IPS DF 19.7 (cell line): ENCODE measurements around the gene PLPP7.
"Not testable (repeated sequence)": the region's sequence is repeated elsewhere in the genome, so short reads cannot be mapped to it uniquely, and the experiment has no call there.

ENCODE experiments used
- DNase-seq: peaks from one replicate; pipeline ENCODE4 v3.0.0-alpha.2; 2013; ENCODE audit warnings: low read depth, low spot score

PLPP7 gene

DNA sequence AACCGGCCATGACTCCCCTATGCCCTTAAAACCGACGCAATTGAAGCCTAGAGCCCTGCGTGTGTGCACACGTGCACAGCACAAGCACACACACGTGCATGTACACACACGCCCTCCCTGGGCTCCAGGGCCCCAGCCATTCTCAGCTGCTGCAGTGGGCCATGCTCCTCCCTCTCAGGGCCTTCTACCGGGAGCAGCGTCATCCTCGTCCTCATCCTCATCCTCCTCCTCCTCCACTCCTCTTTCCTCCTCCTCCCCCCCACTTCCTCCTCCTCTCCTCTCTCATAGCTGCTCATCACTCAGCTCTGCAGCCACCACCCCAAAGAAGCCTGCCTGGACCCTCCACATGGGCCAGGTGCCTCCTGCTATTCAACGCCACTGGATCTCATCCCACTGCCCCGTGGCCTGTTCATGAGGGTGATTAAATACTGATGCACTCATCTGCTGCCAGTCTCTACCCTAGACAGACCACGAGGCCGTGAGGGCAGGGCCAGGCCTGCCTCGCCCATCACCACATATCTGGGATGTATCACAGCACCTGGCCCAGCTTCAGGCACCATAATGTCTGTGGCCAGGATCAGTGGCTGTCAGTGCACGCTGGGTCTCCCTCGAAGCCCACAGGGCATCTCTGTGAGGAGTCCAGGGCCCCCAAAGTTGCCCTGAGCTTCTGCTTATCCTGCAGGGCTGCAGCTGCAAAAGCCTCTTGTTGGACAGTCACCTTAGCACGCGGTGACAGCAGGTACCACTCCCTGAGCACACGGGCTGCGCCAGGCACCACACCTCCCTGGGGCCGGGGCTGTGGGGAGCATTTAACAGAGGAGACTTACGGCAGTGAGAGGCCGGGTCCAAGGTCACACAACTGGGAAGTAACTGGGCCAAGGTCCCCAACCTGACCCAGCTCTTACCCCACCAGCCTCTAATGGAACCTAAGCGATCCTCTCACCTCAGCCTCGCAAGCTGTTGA is 23.0 kb upstream of the PLPP7 start:
- DNase-seq: no peak

DNA sequence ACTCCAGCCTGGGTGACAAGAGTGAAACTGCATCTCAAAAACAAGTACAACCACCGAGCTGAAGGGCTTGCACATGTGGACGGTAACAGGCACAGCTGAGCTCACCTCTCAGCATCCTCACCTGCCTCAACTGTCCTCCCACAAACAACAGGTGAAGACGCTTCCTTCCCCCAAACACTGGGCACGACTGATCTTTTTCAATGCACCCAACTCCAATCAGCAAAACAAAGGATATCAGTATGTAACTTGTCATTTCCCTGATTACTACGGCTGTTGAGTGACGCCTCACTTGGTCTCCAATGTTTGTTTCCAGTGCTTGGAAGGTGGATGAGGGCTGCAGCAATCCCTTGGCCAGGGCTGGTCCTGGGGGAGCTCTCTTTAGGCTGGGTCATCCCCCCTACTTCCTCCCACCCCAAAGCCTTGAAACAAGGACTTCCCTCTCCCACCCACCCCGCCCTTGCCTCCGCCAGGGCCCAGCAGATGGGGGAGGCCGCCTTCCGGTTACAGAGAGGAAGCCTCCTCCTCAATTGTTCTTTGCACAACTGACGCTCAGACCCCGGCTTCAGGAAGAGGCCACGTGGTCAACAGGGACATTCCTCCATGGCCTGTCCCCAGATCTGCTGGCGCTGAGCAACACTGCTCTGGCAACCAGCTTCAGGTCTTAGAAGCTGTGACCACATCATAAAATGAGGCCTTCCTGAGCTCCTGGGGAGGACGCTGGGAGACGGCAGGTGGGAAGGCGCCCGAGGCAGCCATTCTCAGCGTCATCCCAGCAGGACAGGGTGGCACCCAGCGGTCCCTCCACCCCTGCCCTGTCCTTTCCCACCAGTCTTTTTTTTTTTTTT is 19.1 kb upstream of the PLPP7 start:
- DNase-seq: no peak

GRCh38 chr9:131271016-131271273 is 18.6 kb upstream of the PLPP7 start:
- DNase-seq: not testable (repeated sequence)

GRCh38 chr9:131271506-131271931 is 18.0 kb upstream of the PLPP7 start:
- DNase-seq: no peak

DNA sequence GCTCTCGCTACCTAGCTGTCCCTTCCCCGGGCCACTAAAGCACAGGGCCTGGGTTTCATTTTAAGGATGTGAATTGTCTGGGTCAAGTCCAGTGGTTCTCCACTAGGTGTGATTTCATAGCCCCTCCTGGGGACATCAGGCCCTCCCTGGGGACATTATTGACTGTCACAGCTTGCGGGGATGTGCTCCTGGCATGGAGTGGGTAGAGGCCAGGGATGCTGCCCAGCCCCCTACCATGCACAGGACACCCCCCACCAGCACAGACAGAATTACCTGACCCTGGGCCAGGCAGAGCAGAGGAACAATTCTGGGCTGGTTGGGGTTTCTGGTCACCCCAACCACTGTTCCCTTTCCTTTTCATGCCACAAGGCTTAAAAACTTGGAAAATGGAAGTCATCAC is 17.3 kb upstream of the PLPP7 start:
- no peak for DNase-seq

GRCh38 chr9:131273146-131273855 is 16.2 kb upstream of the PLPP7 start:
- no peak for DNase-seq

DNA sequence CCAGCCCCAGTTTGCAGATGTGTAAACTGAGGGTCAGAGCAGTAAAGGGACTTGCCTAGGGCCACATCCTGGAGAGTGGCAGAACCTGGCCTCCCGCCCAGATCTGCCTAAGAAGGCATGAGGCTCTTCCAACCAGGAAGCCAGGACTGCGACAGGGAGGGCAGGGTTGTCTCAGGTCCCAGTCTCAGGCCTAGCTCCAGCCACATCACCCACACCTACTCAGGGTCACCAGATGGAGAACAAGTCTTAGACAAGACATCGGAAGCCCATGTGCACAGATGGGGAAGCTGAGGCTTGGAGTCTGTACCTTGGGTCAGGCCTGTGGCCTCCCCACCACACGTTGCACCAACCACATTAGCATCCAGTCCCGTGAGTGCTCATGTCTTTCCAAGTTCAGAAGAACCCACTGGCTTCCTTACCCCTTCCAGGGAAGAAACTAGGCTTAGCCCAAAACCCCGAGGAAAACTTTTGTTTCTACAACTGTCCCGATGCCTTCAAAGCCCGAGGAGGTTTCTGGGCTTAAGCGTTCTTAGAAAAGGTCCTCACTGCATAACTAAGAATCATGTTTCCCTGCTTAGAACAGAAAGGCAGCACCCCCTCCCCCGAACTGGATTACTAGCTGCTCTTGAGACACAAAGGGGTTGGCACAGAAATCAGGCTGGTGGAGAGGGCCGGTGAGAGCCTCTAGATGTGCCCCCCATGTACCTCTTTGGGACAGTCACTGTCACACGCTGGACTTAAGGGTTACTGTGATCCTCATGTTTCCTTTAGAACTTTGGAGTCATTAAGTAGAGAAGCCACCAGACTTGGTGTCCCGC is 15.5 kb upstream of the PLPP7 start:
- no peak for DNase-seq

DNA sequence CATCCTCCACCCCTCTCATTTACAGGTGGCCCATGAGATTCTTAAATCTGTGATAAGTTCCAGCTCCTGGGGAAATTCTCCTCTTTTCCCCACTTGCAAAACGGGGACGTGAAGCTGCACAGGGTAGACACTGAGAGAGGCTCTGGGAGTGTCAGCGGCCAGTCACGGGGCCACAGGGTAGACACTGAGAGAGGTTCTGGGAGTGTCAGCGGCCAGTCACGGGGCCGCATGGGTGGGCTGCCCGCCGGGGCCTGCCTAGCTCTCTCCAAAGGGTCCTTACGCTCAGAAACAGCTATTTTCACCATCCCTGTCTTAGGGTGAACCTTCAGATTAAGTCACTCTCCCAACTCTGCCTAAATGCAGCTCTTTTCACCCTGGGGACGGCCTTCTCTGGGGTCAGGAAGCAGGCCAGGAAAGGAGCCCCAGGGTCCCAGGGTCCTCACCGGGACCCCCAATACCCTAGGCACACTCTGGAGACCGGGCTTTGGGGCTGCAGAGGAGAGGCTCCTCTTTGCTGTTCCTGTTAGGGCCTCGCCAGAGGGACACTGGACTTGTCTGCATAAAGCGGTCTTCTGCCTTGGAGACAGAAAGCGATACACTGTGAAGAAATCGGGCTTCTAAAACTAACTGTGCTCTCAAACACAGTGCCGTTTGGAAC is 14.7 kb upstream of the PLPP7 start:
- no peak for DNase-seq

GRCh38 chr9:131275332-131276093 is 14.0 kb upstream of the PLPP7 start:
- DNase-seq: no peak

- DNase-seq: no peak
Observed at GRCh38 chr9:131276094-131276888, 13.2 kb upstream of the PLPP7 start, which contains the start of gene FAM78A. Gene FAM78A (minus strand): TSS chr9:131276510. CDS start chr9:131276179, 331 bp downstream.

GRCh38 chr9:131276891-131277286 is 12.6 kb upstream of the PLPP7 start:
- no peak for DNase-seq

DNA sequence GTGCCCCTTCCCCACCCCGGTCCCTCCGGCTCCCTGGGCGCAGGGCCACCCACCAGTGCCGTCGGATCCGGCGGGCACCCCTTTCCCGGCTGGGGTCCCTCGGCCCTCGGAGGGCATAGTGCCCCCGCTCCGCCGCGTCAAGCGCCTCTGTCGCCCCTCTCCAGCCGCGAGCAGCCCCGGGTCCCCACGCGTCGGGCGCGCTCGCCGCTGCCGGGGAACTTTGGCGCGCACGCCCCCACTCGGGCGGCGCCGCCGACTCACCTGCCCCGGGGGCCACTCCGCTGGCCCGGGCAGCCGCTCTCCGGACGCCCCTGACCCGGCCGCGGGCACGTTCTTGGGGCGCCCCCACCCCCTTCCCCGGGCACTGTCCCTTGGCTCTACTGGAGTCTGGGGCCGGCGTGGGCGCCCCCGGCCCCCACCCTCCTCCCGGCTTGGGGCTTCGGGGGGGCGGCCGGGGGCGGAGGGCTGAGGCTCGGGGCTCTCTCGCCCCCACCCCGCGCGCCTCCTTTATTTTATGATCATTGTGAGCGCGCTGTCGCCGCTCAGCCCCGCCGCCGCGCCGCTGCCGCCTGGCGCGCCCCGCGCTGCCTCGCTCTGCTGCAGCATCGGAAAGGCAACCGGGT is 12.1 kb upstream of the PLPP7 start:
- DNase-seq: no peak

DNA sequence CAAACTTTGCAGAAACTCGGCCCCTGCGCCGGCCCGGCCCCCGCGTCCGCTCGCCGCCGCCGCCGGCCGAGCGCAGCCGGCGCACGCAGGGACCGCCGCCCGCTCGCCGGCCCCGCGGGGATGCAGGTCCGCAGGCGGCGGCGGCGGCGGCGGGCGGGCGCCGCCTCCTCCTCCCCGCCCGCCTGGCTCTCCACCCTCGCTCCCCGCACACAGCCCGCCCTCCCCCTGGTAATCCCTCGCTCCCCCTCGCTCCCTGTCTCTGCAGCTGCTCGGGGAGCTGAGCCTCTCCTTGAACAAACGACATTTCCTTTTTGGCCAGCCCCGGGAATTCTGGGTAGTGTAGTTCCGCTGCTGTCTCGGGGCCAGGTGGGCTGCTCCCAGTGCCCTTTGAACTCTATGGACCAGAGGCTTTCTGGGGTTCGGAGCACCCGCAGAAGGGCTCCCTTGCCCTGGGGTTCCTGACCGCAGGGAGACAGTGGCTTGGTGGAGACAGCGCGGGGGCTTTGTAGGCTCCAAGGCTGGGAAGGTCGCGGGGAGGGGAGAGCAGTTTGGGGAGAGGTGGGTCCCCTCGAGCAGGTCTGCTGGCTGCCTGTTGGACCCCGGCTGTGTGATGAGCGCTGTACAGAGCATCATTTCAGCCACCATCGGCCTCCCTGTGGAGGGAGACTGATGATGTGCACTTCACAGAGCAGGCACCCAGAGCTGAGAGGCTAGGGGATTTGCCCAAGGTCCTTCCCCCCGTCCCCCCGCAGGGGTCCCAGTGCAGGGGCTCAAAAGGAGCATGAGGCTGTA is 11.4 kb upstream of the PLPP7 start:
- DNase-seq: peak; percentile 63

- DNase-seq: no peak
Observed at GRCh38 chr9:131278702-131279111, 10.8 kb upstream of the PLPP7 start.

- no peak for DNase-seq
Observed at GRCh38 chr9:131279196-131279862, 10.2 kb upstream of the PLPP7 start.

GRCh38 chr9:131279863-131280570 is 9.5 kb upstream of the PLPP7 start:
- DNase-seq: no peak

DNA sequence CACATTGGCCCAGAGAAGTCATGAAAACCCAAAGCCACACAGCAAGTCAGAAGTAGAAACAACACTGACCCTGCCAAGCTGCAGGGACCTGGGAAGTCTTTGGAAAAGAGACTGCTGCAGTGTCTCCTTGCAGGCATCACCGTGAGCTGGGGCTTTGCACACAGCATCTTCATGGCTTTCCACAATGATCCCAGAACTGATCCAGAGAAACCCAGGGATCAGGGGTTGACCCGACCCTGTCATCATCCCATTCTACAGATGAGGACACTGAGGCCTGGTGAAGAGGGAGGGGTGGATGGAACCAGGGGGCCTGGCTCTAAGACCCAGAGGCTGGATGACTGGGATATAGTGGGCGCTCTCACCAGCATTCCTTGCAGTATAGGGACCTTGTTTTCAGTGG is 8.9 kb upstream of the PLPP7 start:
- no peak for DNase-seq
